NOMO-1 treated with dmso at 0.1 percent for 144 hours (cell line): ENCODE results near the gene ZNF398.

ENCODE experiments used
- DNase-seq: peaks from one replicate; lab custom pipeline; 2025; ENCODE audit not compliant: unreplicated experiment; lab: John Stamatoyannopoulos, UW

The ZNF398 gene

GRCh38 chr7:149147752-149148653, 750 bp downstream of the ZNF398 start:
- no peak for DNase-seq

- DNase-seq: no peak
Observed at GRCh38 chr7:149150981-149151380, 3.7 kb downstream of the ZNF398 start.

GRCh38 chr7:149153346-149153745, 6.1 kb downstream of the ZNF398 start:
- DNase-seq: no peak

DNA sequence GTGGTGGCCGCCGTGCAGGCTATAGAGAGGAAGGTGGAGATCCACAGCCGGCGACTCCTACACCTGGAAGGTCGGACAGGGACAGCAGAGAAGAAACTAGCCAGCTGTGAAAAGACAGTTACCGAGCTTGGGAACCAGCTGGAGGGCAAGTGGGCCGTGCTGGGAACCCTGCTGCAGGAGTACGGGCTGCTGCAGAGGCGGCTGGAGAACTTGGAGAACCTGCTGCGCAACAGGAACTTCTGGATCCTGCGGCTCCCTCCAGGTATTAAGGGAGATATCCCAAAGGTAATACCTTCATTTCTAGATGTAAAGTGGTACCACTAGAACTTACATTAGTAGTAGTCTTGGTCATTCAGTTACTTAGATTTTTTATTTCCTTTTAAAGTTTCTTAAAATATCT, 6.8 kb downstream of the ZNF398 start:
- no peak for DNase-seq

DNA sequence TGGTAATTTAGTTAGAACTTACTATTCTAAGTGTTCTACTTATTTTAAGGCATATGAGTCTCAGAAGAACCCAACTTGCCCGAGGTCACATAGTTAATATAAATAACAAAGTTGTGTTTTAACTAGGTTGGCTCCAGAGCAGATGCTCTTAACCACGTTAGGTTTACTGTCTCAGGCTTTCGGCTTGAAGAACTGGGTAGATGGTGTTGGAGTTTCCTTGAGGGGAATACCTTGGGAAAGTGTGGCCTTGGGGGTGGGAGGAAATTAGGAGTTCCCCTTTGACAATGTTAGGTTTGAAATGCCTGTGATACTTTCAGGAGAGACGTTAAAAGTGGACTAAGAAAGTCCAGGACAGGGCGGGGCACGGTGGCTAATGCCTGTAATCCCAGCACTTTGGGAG, 9.6 kb downstream of the ZNF398 start:
- DNase-seq: no peak

- DNase-seq: no peak
Observed at GRCh38 chr7:149161241-149161848, 14.1 kb downstream of the ZNF398 start.

GRCh38 chr7:149166142-149166541, 18.9 kb downstream of the ZNF398 start:
- DNase-seq: no peak

- no peak for DNase-seq
Observed at GRCh38 chr7:149166630-149167352, 19.5 kb downstream of the ZNF398 start.

GRCh38 chr7:149171892-149172533, 24.8 kb downstream of the ZNF398 start:
- no peak for DNase-seq

DNA sequence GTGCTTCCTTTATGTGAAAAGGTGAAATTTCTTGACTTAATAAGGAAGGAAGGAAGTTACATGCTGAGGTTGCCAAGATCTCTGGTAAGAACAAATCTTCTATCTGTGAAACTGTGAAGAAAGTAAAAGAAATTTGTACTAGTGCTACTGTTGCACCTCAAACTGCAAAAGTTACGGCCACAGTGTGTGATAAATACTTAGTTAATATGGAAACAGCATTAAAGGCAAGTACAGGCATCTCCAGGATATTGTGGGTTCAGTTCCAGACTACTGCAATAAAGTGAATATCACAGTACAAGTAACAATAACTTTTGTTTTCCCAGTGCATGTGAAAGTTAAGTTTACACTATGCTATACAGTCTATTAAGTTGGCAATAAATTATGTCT, 25.3 kb downstream of the ZNF398 start:
- DNase-seq: no peak

GRCh38 chr7:149175150-149175549, 27.9 kb downstream of the ZNF398 start:
- DNase-seq: no peak

GRCh38 chr7:149179241-149179640, 32.0 kb downstream of the ZNF398 start:
- DNase-seq: no peak

- DNase-seq: no peak
Observed at GRCh38 chr7:149180722-149181449, 33.6 kb downstream of the ZNF398 start.

- no peak for DNase-seq
Observed at GRCh38 chr7:149181450-149181790, 34.2 kb downstream of the ZNF398 start.

DNA sequence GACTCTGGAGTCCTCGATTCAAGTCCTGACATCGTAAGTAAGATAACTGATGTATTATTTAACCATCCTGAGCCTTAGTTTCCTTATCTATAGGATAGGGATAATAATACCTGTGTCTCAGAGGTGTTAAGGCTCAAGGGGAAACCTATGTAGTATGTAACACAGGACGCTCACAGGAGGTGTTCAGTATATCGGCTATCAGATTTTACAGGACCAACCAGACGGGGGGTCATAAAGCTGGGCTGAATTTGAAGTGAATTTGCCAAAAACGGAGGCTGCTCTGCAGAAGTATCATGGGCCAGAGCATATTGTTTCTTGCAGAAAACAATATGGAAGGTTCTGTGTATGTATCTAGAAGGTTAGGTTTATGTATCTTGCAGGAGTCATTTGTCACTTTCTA, 37.0 kb downstream of the ZNF398 start:
- no peak for DNase-seq

DNA sequence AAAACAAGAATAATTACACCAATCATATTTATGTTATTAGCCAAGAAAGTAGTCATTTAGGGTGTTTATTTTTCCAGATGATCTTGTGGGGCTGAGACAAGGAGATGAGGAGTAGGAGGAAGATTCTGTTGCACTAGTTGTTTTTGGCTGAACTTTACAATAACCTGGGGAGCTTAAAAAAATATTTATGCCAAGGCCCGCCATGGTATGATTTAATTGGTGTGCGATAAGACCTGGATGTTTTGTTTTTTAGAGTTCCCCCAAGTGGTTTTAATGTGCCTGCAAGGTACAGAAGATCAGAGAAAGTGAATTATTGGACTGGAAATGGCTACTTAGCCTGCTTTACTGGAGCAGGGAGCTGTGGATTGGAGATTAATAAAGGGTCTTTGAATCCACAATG, 41.0 kb downstream of the ZNF398 start:
- DNase-seq: no peak

DNA sequence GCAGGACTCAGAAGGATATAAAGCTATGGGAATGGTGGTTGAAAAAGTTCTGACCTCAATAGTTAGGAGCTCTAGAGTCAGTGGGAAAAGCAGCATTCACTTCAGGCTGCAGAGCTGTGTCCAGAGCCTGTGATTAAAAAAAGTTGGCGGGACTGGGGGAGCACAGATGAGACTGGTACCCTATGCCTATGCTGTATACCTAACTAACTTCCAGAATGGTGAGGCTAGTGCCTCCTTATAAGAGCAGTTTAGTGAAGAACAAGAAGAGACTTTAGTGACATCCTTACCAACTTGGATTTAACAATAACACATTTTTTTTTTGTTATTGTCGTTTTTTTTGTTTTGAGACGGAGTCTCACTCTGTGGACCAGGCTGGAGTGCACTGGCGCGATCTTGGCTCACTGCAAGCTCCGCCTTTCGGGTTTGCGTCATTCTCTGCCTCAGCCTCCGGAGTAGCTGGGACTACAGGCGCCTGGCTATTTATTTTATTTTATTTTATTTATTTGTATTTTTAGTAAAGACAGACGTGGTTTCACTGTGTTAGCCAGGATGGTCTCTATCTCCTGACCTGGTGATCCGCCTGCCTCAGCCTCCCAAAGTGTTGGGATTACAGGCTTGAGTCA, 41.5 kb downstream of the ZNF398 start:
- DNase-seq: no peak

- no peak for DNase-seq
Observed at GRCh38 chr7:149191851-149192250, 44.6 kb downstream of the ZNF398 start.

DNA sequence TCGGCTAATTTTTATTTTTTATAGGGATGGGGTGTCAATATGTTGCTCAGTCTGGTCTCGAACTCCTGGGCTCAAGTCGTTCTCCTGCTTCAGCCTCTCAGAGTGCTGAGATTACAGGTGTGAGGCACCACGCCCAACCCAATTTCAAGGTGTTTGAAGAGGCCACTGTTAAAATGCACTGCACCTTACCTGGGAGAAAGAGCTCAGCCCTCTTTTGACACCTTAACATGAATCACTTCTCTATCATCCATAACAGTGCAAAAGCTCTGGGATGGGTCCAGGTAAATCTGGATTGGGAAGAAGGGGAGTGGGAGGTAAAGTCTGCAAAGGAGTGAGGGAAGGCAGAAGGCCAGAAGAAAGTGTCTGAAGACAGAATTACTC, 47.5 kb downstream of the ZNF398 start:
- no peak for DNase-seq
